NCI-H187 (cell line): Measurements from ENCODE around the gene MEGF10.
"Not testable (repeated sequence)": the region's sequence is repeated elsewhere in the genome, so short reads cannot be mapped to it uniquely, and the experiment has no call there.

Experiments used
- DNase-seq, 2 experiments: peaks; one replicate each; lab custom pipeline; 2025; lab: John Stamatoyannopoulos, UW

The MEGF10 gene

DNA sequence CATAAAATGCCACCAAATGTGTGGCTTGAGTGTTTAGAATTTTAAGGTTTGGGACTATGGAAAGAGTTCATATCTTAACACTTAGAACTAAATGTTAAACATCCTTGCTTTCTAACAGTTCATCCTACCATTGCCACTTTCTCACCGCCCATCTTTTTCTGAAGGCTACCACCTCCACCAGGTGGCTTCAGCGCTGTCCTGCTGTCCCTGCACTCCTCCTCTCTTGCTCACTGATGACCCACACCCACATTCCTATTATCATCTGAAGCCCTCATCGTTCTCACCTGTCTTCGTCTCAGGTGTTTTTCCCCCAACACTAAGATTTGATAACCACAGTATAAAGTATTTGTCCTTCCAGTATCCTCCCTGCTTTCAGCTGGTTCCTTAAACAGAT, 7.4 kb downstream of the MEGF10 start:
- no peak for DNase-seq

GRCh38 chr5:127298656-127299055, 8.1 kb downstream of the MEGF10 start:
- DNase-seq = no peak

- no peak for DNase-seq
Measured at GRCh38 chr5:127299678-127300077, 9.1 kb downstream of the MEGF10 start.

DNA sequence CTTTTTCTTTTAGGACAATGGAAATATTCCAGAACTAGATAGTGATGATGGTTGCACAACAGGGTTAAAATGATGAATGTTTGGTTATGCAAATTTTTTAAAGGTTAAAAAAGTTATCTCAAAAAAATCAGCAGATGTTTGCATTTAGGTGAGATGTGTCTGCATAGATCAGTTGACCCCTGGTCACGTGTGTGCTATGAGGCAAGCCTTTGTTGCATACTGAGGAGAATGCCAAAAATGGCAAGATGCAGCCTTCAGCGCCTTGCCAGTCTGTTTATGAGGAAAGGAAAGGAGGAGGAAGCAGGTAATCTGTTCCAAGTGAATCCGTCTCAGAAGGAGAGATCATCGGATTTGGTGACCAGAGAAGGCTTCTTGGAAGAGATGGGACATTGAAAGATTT, 11.9 kb downstream of the MEGF10 start:
- no peak for DNase-seq

GRCh38 chr5:127303404-127303803, 12.8 kb downstream of the MEGF10 start:
- DNase-seq = no peak

GRCh38 chr5:127305493-127305892, 14.9 kb downstream of the MEGF10 start:
- DNase-seq = no peak

GRCh38 chr5:127306036-127306435, 15.4 kb downstream of the MEGF10 start:
- no peak for DNase-seq

DNA sequence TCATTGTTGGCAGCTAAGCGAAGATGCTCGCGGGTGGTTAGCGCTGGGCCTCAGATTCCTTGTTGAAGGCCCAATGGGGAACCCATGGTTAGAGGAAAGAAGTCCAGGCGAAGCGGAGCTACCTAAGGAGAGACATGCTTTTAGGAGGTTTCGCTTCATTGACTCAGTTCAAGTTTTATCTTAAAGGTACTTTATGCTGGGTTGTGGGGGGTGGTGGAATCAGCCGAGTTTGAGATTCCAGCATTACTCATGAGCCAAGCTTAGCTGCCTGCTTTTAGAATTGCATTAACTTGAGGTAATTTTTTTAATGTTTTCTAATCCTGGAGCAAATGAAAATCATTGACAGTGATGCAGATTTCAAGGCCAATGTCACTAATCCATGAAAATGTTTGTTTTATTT, 16.1 kb downstream of the MEGF10 start:
- no peak for DNase-seq

GRCh38 chr5:127307868-127308267, 17.3 kb downstream of the MEGF10 start:
- no peak for DNase-seq

GRCh38 chr5:127308325-127308724, 17.7 kb downstream of the MEGF10 start:
- DNase-seq = not testable (repeated sequence)

DNA sequence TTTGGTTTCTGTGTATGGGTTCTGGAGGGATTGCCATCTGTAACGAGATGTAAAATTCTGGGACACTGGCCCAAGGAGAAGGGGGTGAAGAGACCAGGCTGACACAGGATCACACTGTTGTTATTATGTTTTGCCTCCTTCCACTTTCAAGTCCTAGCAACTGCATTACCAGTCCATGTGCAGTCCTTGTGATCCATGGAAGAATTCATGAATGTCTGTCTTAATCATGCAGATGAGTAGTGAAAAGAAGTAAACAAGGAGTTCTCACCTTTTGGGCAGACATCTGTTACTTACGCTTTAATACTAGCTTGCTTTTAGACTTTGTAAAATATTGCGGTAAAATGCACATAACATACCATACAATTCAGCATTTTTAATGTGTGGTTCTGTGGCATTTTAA, 18.3 kb downstream of the MEGF10 start:
- DNase-seq = no peak

DNA sequence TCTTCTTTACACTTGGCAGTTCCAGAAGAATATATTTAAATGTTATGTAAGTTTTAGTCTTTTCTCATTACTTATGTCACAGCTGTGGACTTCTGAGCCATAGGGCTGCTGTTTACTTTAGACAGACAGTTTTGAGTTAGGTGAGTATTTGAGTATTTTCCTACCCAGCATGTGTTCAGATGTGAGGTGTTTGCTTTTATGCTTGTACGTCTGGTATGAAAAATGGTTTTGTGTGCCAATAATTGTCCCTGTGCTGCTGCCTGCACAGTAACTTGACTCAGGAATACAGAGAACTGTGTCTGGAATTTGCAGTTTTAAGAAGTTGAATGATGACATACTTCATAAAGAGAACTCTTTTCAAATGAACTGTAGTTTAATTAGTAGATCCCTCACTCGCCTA, 20.8 kb downstream of the MEGF10 start:
- no peak for DNase-seq

- no peak for DNase-seq
Measured at GRCh38 chr5:127311781-127312525, 21.4 kb downstream of the MEGF10 start.

DNA sequence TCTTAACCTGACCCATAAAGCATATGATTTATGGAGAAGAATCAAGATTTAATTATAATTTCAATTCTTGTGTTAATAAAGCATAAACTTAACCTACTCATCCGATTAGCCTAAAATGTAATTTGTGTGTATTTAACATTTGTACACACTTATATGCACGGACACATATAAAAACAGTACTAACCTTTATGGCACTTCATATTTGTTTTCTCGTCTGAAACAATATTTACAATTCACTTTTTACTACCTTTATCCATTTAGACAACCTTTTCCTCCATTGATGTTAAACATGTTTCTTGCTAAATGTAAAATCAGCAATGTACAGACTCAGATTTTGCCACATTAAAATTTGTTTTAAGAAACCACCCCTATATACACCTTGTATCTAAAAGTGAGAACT, 22.8 kb downstream of the MEGF10 start:
- no peak for DNase-seq

- peak; percentile 27 to 54 for DNase-seq
Measured at GRCh38 chr5:127313847-127314473, 23.4 kb downstream of the MEGF10 start.

DNA sequence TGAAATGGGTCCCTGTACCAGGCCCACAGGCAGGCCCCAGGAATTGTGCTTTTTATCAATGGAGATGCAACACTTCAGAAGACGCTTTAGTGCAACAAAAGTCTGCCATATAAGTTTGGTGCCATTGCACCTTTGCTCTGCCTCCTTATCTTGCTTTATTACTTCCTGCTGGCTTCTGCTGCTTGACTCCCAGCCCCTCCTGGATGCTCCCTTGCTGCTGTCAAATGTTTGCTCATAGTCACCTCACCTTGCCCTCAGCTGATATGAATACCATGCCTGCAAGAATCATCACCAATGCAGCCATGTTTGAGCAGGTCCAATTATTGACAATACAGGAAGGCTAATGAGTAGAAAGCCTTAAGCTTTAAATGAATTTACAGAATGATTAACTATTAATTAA, 25.4 kb downstream of the MEGF10 start:
- no peak for DNase-seq

- DNase-seq = not testable (repeated sequence)
Measured at GRCh38 chr5:127317385-127317784, 26.8 kb downstream of the MEGF10 start.

DNA sequence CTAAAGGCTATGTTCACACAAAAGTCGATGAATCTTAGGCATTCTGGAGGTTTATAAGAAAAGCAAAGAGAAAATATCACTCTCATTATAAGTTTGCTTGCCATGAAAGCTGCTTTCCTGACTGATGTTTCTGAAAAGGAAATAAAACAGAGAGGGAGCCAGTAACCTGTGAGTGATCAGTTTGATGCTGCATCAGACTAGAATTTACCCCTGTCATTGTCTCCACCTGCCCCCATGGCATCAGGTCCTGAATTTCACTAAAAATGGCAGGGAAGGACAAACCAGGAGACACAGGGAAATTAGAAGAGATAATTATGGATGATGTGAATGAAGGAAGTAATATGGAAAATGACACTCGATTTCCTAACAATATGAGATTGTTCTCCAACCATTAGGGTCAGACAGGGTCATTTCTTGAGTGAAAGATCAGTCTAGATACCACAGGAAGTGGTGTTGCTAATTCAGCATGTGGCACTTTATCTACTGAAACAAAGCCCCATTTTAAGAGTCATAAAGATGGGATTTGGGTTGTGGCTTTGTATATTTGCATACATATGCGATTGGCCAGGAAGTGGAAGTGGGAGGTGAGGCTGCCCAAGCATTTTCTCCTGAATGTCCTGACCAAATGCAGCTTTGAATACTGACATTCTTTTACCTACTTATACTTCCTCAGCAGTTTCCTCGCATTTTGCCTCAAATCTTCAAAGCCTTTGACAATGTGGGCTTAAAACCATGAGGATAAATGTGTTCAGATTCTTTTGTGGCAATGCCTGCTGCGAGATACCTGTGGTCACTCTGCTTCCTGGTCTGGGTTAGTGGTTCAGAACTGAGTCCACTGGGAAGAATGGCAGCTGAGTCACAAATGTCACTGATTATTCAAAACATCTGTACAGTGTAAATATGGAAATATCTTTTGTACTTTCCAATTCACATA, 29.7 kb downstream of the MEGF10 start:
- DNase-seq = no peak

GRCh38 chr5:127321465-127321864, 30.9 kb downstream of the MEGF10 start:
- no peak for DNase-seq

DNA sequence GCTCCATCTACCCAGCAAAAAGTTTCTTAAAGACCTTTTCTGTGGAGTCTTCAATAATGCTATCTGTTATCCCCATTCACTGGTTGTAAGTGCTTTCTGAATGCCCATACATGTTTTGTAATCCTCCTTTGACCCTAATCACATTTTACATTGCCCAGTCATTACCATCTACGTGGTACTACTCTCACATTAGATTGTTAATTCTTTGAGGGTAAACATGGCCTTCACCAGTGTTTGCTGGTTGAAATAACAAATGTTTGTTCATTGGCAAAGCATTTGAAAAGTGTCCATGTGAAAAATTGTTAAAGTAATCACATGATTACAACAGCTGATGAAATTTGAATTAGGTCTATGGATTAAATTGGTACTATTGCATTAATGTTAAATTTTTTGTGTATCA, 31.8 kb downstream of the MEGF10 start:
- DNase-seq = no peak

DNA sequence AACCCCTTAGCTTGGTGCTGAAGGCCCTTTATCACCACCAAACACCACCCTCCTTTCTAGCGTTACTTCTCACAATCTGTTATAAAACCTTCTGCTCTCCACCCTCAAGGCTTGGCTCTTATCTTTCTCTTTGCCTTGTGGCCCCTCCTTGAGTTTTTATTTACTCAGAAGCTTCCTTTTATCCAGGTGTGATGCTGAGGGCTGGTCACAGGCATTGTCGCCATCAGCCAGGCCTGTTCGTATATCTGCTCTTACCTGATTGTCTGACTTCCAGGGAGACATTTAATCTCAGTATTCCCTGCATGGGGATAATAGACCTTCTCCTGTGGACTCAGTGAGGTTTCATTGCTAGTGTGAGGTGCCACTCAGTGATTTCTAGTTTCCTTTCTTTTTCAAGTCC, 34.2 kb downstream of the MEGF10 start:
- DNase-seq = no peak

GRCh38 chr5:127326431-127326830, 35.8 kb downstream of the MEGF10 start:
- no peak for DNase-seq
